SK-N-SH (cell line): Measurements from ENCODE around the gene SDCCAG8.

ENCODE experiments used
- CTCF ChIP-seq: fragments of 200-600 bp; sonication (generic); IDR thresholded peaks from 2 replicates; pipeline ENCODE4 v1.6.1; 2017; ENCODE audit warnings: antibody characterized with exemption, mild to moderate bottlenecking, moderate library complexity
- FOXM1 ChIP-seq: IDR thresholded peaks from 2 replicates; pipeline ENCODE4 v1.4.0; 2012; ENCODE audit warnings: low read depth, mild to moderate bottlenecking
- NRF1 ChIP-seq: IDR thresholded peaks from 2 replicates; pipeline ENCODE4 v1.6.1; 2012; ENCODE audit warnings: low read depth, mild to moderate bottlenecking, low read length
- POLR2AphosphoS5 ChIP-seq: IDR thresholded peaks from 2 replicates; pipeline ENCODE4 v1.6.1; 2012; ENCODE audit warnings: low read depth, low read length
- RAD21 ChIP-seq: IDR thresholded peaks from 2 replicates; pipeline ENCODE4 v1.6.1; 2012; ENCODE audit warnings: mild to moderate bottlenecking, low read length
- RCOR1 ChIP-seq: fragments of 150-350 bp; IDR thresholded peaks from 2 replicates; pipeline ENCODE4 v1.6.1; 2017; ENCODE audit warnings: antibody characterized with exemption, low read length
- SIN3A ChIP-seq: IDR thresholded peaks from 2 replicates; pipeline ENCODE4 v1.6.1; 2012; ENCODE audit warnings: low read depth, mild to moderate bottlenecking, low read length, moderate library complexity, borderline replicate concordance

- TF ChIP-seq NRF1 (no peak), RAD21 (no peak), POLR2AphosphoS5 (no peak), FOXM1 (no peak), CTCF (no peak), SIN3A (no peak), RCOR1 (no peak)
These were observed 265.0 kb downstream of the SDCCAG8 start for GRCh38 chr1:243520831-243521230.
